ENCODE data around the gene SLC19A1.

Gene SLC19A1

GRCh38 chr21:45487891-45488600 is 54.2 kb downstream of the SLC19A1 start:
- POLR2A ChIA-PET = no interaction called here
- no peak overlapping the region for H3K4me3 ChIP-seq (ENCODE audit: low read depth, low read length)
- CTCF ChIA-PET = interaction anchor here (1.7 kb wide), 1 partner anchor 8 kb away, joined by 4 read pairs; no protein-coding TSS in a partner anchor
- TF ChIP-seq CTCF (IDR thresholded peaks at IDR 0.05; ENCODE audit: insufficient read depth, low read length, missing control alignments) = no peak
- DNase-seq (ENCODE audit: low read depth, low spot score) = no peak

- ChIA-PET POLR2A (no interaction called here), CTCF (no interaction called here)
- no peak for DNase-seq (ENCODE audit: low read depth, low spot score)
- H3K4me3 ChIP-seq (ENCODE audit: low read depth, low read length) = no peak overlapping the region
- no peak for TF ChIP-seq CTCF (IDR thresholded peaks at IDR 0.05; ENCODE audit: insufficient read depth, low read length, missing control alignments)
These were observed 55.0 kb downstream of the SLC19A1 start for GRCh38 chr21:45487161-45487806.

- DNase-seq (ENCODE audit: low read depth, low spot score) = no peak
- ChIA-PET POLR2A (no interaction called here), CTCF (no interaction called here)
- TF ChIP-seq CTCF (IDR thresholded peaks at IDR 0.05; ENCODE audit: insufficient read depth, low read length, missing control alignments) = no peak
- H3K4me3 ChIP-seq (ENCODE audit: low read depth, low read length) = no peak overlapping the region
These were observed 55.6 kb downstream of the SLC19A1 start for GRCh38 chr21:45486443-45487160.

GRCh38 chr21:45485686-45486442 is 56.4 kb downstream of the SLC19A1 start:
- TF ChIP-seq CTCF (IDR thresholded peaks at IDR 0.05; ENCODE audit: insufficient read depth, low read length, missing control alignments) = no peak
- ChIA-PET POLR2A (no interaction called here), CTCF (no interaction called here)
- no peak for DNase-seq (ENCODE audit: low read depth, low spot score)
- no peak overlapping the region for H3K4me3 ChIP-seq (ENCODE audit: low read depth, low read length)

GRCh38 chr21:45484318-45484717 is 57.9 kb downstream of the SLC19A1 start:
- CTCF ChIA-PET = no interaction called here
- no peak for TF ChIP-seq CTCF (IDR thresholded peaks at IDR 0.05; ENCODE audit: insufficient read depth, low read length, missing control alignments)
- POLR2A ChIA-PET = no interaction called here
- H3K4me3 ChIP-seq (ENCODE audit: low read depth, low read length) = no peak overlapping the region
- DNase-seq (ENCODE audit: low read depth, low spot score) = no peak

All from AG04449 (cell line).